HG02852 (cell line): Measurements from ENCODE around the gene TRIP12.
"Not testable (repeated sequence)": the region's sequence is repeated elsewhere in the genome, so short reads cannot be mapped to it uniquely, and the experiment has no call there.

Experiments
- ATAC-seq: cut with Tn5 transposase; IDR thresholded peaks from one replicate; pipeline ENCODE4 v1.9.1; 2021; ENCODE audit warnings: mild to moderate bottlenecking, moderate library complexity; ENCODE audit not compliant: unreplicated experiment

The TRIP12 gene

DNA sequence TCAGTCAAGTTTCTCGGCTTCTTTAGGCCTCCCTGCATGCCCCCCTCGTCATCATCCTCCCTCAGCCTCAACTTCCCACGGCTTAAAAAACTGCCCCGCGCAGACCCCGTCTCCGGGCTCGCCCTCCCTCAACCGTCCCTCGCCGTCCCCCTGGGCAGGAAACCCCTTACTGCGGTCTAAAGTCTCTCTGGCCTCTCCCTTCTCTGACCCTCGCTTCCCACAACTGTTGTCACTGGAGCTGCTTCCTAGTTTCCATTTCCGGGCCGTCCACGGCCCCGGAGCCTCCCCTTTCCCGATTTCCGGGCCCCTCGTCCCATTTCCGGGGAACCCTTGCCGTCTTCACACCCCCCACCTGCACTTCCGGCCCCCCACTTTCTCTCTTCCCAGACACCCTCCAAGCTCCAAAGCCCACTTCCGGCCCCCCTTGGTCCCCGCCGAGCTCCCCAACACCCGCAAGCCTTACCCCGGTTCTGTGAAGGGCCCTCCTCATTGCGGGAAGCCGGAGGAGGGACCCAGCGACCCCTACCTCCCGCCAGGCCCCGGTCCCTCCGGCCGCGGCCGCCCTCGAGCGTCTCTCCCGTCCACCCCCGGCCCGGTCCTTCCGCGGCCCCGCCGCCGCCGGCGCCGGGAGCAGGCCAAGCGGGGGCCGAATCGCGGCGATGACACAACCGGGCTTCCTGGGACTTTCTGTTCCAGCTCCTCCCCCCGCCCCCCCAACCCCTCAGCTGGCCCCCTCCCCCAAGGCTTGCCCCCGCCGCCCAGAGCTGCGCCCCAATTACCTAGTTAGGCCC lies 513 bp downstream of the TRIP12 start:
- ATAC-seq, result peak; percentile 25

DNA sequence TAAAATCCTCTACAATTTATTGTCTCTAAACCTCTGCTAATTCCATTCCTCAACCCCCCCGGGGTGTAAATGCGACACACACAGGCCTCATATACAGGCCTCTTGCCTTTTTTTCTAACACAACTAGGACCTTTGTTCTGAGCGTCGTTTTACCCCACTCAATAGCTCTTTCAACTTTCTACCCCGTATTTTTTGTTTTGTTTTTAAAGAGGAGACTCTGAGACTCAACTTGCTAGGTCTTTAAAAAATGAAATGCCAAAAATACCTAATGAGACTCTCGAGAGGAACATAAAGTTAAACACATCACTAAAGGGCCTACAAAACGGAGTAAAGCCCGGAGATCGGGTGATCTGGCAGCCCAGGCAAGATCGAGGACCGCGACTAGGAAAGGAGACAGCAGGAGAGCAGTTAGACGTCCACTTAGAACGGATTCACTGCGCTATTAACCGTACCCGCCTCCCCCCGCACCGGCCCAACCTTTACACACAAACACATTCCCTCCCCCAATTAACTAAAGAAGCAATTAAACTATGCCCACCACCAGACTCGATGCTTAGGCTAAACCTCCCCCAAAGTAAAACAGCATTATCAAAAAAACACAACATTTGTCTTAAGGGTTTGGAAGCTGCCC lies 1.7 kb downstream of the TRIP12 start:
- ATAC-seq, result no peak

DNA sequence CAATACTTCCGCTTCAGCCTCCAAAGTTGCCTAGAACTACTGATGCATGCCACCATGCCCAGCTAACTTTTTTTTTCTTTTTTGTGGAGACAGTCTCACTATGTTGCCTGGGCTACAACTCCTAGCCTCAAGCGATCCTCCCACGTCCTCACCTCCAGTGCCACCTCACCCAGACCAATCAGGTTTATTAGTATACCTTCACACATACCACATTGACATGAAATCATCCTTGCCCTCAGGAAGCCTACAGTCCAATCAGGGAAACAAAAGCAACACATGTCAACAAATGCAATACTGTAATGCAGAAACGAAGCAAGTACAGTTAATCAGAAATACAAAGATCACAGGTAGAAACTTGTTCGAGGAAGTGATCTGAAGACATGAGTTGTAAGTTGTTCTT lies 4.0 kb downstream of the TRIP12 start:
- no peak for ATAC-seq

DNA sequence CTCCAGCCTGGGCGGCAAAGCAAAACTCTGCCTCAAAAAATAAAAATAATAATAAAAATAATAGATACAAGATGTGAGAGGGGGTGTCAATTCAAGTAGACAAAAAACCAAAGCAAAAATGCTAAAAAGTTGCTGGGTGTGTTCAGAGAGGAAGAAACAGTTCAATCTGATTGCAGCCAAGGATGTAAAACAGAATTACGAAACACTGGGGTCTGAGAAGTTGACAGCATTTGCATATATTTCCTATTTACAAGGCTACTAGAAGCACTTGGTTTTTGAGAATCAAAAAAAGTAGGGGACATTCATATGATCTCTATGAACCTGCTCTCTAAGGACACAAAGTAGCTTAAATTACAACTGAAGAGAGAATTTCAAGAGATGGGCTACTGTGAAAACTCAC lies 7.6 kb downstream of the TRIP12 start:
- ATAC-seq, result no peak

DNA sequence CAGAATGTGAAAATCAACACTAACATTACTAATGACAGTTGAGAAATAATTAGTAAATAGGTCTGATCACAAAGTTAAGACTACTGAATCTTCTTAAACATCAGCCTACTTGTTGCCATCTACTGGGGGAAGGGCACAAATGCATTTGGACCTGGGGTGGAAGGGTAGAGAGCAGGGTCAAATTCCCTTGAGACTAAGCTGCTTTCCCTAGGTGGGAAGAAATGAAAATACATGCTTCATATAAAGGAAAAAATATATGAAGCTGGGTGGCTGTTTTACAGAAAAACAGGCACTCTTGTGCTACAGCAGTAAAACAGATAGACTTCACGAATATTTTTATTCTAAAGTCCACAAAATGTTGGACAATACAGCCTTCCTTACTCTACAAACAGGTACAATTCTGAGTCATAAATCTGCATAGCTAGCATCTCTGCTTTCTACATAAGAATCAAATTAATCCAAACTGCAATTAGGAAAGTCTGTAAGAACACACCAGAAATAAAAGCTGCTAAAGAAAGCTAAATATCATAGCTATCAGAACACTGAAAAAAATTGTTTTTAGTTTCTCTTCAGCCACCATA lies 10.9 kb downstream of the TRIP12 start:
- ATAC-seq, result peak; percentile 62

DNA sequence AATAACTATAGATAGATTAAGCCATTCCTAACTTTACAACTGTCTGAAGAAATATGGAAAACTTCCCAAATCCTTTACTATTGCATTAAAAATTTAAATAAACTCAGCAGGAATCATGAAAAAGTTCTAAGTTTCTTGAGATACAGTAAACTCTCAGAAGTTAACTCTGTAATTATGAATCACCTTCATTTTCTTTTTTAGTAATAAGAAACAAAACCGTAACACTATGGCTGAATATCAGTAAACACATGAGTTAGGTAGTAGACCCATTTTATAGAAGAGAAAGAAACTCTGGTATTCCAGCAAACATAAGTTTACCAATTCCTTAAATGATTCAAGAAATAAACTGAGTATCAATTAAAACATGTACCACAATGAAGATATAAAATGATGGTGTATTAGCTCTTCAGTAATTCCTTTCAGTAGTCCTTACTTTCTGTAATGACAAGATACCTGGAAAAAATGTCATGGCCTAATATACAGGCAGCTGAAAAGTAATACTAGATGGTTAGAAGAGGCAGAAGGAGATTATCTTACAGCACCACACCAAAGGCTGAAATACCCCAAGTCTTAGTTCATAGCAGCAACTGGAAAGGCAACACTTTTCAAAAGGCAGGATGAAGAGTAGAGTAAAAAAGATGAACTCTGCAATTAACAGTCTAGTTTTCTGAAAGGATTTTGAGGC lies 11.5 kb downstream of the TRIP12 start:
- peak; percentile 22 for ATAC-seq

DNA sequence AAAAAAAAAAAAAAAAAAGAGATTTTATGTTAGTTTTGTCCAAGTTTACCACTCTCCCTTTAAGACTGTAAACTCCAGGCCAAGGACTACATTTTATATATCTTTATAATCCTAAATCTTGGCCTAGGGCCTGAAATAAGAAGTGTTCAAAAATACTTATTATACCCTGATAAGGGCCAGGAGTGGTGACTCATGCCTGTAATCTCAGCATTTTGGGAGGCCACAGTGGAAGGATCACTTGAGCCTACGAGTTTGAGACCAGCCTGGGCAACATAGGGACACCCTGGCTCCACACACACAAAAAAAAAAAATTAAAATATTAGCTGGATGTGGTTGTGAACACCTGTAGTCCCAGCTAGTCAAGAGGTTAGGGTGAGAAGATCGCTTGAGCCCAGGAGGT lies 12.7 kb downstream of the TRIP12 start:
- ATAC-seq, result no peak

DNA sequence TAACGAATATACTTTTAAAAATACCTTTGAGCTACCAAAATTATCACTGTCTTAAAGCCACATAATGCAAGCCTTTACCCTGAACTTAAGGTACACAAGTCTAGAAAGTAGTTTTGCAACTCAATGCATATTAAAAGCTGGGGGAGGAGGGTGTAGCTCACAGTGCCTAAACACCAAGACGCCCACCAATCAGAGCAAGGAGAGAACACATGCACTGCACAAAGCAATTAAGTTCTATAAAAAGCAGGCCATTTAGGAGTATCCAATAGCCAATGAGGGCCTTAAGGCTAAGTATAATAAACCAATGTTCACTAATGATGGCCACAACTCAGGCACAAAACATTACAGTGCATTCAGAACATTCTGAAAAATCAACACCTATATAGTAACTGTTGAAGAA lies 16.2 kb downstream of the TRIP12 start:
- no peak for ATAC-seq

DNA sequence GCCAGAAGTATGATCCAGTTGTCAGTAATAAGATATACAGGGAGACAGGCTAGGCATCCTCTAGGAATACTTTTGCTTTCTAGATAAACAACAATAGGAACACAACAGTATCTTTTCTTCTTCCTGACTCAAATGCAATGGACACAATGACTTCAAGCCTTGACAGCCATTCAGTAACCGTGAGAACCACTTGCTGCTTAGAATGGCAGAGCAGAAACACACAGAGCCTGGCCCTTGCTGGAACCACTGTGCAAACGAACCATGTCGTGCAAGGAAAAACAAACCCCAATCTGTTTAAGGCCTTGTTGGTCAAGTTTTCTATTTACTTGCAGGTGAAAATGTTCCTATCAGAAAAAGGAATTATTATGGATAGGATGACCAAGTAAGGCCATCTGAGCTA lies 18.8 kb downstream of the TRIP12 start:
- no peak for ATAC-seq

DNA sequence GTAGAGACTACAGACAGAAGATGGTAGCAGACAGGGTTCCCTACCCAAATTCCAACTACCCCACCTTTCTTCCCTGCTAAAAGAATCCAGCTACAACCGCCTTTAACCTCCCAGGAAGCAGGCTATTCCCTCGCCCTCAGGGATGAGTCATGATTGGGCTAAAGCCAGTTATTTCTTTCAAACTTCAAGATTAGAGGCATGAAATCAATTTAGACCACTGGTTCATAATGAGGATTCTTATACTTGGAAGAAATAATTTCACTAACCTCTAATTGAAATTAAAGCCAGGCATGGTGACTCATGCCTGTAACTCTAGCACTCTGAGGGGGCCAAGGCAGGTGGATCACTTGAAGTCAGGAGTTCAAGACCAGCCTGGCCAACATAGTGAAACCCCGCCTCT lies 20.0 kb downstream of the TRIP12 start:
- ATAC-seq, result no peak

DNA sequence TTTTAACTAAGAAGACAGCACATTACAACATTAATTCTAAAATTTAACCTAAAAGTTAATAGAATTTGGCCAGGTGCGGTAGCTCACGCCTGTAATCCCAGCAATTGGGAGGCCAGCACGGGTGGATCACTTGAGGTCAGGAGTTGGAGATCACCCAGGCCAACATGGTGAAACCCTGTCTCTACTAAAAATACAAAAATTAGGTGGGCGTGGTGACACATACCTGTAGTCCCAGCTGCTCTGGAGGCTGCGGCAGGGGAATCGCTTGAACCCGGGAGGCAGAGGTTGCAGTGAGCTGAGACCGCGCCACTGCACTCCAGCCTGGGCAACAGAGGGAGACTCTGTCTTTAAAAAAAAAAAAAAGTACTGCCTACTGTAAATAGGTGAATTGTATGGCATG lies 21.3 kb downstream of the TRIP12 start:
- ATAC-seq, result not testable (repeated sequence)

DNA sequence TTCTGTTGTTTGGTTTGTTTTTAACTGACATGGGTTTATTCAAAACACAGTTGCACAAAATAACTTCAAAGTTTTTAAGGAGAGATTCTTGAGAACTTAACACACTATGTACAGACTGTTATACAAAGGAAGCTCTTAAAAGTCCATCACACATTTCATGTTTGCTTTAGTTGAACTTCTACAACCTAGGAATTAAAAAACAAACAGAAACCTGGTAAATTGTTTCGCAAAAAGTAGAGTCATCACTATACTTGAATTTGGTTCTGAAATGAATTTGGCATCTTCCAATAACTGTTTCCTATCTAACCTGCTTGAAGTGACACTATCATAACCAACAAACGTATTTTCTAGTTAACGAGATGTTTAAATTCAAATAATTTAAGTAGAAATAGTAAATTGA lies 21.8 kb downstream of the TRIP12 start:
- ATAC-seq, result peak; percentile 62

DNA sequence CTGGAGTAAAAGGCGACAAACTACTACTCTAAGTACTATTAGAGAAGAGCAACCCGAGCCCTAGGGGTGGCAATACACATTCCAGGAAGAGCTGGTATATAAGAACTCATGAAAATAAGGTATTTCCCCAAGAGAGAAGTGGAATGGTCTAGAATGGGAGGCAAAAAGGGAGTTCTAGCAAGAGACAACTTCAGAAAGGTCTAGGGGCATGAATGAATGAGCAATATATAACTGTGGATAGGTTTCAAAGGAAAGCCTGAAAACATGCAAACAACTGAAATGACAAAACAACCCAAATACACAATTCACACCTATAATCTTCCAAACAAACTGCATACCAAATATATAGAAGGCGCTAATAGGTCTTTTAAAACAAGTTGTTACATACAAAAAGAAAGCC lies 22.2 kb downstream of the TRIP12 start:
- ATAC-seq, result peak; percentile 17

DNA sequence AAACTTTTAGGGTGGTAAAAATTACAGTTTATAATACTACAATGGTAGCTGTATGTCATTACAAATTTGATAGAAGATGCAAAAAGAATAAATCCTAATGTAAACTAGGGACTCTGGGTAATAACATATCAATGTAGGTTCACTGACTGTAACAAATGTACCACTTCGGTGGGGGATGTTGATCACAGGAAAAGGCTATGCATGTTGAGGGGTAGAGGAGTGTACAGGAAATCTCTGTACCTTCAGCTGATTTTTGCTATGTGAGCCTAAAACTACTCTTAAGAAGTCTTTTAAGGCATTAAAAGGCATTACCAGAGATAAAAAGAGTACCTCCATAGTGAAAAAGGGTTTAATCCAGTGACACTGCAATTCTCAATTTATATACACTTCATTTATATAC lies 25.0 kb downstream of the TRIP12 start:
- no peak for ATAC-seq

DNA sequence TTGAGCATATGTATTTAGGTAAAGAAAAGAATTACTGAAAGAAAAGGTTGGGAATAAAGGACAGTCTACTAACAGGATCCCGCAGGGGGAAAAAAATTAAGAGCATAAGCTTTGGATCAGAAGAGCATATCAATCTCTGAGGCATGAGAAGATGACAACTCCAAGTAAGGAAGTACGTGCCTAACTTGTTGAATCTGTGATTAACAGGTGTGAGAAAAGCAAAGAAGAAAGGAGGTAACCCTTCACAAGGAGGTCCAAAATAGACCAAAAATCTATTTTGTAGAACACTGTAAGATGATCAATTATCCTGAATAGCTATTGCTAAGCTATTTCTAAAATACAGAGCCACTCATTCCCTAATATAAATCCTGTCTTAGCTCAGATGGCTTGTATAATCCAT lies 32.8 kb downstream of the TRIP12 start:
- no peak for ATAC-seq

DNA sequence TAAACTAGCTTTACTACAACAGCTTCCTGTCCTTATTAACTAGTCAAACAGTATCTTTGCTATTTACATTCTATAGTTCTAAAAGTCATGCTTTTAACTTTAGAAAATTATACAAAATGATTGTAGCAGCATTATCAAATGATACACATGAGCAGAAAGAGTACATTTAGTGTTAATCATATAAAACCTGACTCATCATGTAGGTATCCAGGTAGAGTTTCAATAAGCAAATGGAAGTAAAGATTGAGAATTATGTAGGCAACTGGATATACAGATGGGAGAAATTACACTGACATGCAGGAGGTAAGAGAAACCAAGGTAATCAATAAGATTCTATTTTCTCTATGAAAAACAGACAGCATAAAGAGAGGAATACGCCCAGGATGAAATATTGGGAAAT lies 33.8 kb downstream of the TRIP12 start:
- no peak for ATAC-seq

DNA sequence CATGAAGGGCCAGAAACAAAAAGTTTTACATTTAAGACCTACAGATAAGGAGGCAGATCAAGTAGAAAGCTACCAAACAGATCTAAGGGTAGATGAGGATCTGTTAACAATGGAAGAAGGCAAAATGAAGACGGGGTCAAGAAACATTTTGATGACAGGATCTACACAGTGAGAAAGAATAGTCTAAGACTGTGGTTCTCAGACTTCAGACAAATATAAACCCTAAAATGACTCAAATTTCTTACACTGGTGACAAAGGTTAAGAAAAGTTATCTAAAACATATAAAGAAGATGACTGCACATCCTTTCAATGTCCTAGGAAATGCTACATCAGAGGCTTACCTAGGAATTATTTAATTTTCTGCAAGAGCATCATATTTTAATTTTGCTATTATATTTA lies 34.4 kb downstream of the TRIP12 start:
- ATAC-seq, result no peak

DNA sequence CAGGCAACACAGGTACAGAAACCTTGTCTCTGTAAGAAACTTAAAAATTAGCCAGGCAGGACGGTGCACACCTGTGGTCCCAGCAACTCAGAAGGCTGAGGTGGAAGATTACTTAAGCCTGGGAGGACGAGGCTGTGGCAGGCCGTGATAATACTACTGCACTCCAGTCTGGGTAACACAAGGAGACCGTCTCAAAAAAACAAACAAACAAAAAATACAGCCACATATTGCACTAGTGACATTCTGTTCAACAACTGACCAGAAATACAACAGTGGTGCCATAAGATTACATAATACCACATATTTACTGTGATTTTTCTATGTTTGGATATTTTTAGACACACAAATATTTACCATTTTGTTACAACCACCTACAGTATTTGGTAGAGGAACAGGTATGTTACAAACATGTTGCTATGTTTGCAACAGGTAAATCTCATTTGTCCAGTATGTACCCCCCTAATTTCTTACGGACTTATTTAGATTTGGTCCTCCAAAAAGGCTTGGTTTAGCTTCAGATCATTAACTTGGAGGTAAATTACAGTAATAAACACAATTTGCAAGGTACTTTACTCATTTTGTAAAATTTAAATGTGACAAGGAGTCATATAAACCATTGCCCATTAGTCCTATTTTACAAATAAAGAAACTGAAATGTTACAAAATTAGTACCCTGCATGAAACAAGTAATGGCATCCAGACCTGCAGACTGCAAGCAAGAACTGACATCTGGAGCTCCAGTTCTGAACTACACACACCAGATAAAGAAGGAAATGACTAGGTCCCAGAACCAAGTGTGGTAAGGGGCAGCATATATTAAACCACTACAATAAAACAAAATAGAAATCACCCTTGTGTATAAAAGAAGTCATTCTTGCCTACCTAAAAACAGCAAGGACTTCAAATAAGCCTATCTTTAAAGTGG lies 36.8 kb downstream of the TRIP12 start:
- ATAC-seq, result peak; percentile 90

DNA sequence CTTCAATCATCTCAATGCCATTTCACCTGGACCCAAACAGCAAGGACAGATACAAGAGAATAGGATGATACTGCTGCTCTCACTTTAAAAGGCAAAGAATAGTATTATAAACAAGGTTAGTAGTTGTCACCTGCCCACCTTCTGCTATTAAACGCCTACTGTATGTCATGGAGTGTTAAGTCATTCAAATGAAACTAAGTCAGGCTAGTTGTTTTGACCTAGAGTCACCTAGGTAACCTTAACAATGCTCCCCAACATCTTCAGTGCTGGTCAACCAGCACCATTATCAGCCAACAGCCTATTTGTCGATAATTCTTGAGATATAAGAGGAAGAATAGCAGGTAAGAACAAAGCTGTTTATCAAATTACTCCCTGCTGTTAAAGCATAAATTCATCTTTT lies 39.2 kb downstream of the TRIP12 start:
- ATAC-seq, result no peak

DNA sequence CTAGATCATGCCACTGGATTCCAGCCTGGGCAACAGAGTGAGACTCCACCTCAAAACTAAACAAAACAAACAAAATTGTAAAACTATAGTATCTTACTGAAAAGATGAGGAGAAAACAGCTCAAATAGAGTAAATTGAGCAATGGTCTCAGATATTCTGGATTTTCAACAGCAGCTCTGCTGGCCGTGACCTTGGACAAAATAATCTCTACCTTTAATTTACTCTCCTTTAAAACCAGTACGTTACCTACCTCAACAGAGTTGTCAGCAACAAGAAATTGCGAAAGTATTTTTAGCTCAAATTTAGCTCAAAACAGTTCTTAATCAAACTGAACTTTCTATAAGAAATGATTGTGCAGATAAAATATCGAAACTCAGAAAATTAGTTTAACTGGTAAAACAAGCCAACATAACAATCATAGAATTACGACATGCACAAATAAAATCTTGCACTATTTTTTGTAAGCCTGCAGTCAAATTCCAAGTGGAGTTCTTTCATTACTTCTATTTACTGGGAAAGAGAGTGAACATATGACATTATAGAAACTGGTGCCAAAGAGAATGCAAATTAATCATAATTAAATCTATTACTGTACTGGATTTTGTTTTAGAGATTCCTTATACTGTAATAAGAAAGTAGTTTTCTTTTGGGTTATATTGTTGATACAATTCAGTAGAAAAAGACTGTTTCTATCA lies 40.8 kb downstream of the TRIP12 start:
- no peak for ATAC-seq
